ENCODE data around the gene BTBD8.

DNA sequence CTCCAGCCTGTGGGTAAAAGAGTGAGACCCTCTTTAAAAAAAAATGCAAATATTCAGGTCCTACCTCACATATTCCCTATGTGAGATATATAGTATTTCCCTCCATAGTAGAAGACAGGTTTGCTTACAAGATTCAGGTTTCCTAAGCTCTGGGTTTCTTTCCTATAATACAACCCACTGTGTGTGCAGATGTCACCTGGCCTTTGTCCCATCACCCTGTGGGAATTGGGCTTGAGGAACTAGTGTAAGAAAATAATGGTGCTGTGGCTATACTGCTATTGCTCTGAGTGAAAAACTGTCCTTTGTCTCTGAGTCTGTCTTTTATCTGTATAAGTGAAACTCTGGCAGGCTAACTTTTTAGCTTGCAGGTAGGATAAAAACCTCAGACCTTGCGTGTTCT is 150.6 kb downstream of the BTBD8 start:
- TF ChIP-seq GABPA (IDR thresholded peaks at IDR 0.05; ENCODE audit: low read depth) (no peak), POLR2AphosphoS5 (IDR thresholded peaks at IDR 0.05; ENCODE audit: low read depth) (no peak)
- TF ChIP-seq, protein P1, sequence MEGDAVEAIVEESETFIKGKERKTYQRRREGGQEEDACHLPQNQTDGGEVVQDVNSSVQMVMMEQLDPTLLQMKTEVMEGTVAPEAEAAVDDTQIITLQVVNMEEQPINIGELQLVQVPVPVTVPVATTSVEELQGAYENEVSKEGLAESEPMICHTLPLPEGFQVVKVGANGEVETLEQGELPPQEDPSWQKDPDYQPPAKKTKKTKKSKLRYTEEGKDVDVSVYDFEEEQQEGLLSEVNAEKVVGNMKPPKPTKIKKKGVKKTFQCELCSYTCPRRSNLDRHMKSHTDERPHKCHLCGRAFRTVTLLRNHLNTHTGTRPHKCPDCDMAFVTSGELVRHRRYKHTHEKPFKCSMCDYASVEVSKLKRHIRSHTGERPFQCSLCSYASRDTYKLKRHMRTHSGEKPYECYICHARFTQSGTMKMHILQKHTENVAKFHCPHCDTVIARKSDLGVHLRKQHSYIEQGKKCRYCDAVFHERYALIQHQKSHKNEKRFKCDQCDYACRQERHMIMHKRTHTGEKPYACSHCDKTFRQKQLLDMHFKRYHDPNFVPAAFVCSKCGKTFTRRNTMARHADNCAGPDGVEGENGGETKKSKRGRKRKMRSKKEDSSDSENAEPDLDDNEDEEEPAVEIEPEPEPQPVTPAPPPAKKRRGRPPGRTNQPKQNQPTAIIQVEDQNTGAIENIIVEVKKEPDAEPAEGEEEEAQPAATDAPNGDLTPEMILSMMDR (IDR thresholded peaks at IDR 0.05; ENCODE audit: insufficient read depth, low read length): no peak
